BE2C (cell line): ENCODE measurements around the gene DHCR7.

Source experiments
- DNase-seq: peaks from one replicate; pipeline ENCODE4 v3.0.0-alpha.2; 2020
- H3K27me3 ChIP-seq: fragments of 250-450 bp; sonication (Bioruptor Pico); 2 replicates; pipeline ENCODE4 v1.5.1; 2020; ENCODE audit warnings: mild to moderate bottlenecking
- H3K36me3 ChIP-seq: fragments of 250-450 bp; sonication (Bioruptor Pico); 2 replicates; pipeline ENCODE4 v1.5.1; 2020; ENCODE audit warnings: mild to moderate bottlenecking
- H3K4me1 ChIP-seq: fragments of 250-450 bp; sonication (Bioruptor Pico); 2 replicates; pipeline ENCODE4 v1.5.1; 2020
- H3K4me3 ChIP-seq: 2 replicates; pipeline ENCODE4 v1.5.1; 2011; ENCODE audit warnings: low read depth, low read length
- H3K9me3 ChIP-seq: fragments of 250-450 bp; sonication (Bioruptor Pico); 2 replicates; pipeline ENCODE4 v1.5.1; 2020
- CTCF ChIP-seq: IDR thresholded peaks from 2 replicates; pipeline ENCODE4 v1.5.1; 2012; ENCODE audit warnings: mild to moderate bottlenecking, low read depth, low read length

DHCR7 gene

GRCh38 chr11:71490731-71491390 lies 42.7 kb upstream of the DHCR7 start:
- no peak for TF ChIP-seq CTCF

GRCh38 chr11:71490044-71490730 lies 42.0 kb upstream of the DHCR7 start:
- H3K4me3 ChIP-seq, result no peak overlapping the region
- TF ChIP-seq CTCF, result no peak
- no peaks in the 10 kb centered on the region for H3K9me3 ChIP-seq
- H3K4me1 ChIP-seq, result peaks cover 8% of the 10 kb centered on the region; the same call in 1 of the 2 replicates
- H3K27me3 ChIP-seq, result no peaks in the 10 kb centered on the region
- no peak for DNase-seq
- H3K36me3 ChIP-seq, result no peaks in the 10 kb centered on the region

More at GRCh38 chr11:71490731-71491390, 42.7 kb upstream of the DHCR7 start:
- H3K36me3 ChIP-seq, result no peaks in the 10 kb centered on the region
- DNase-seq, result no peak
- H3K4me3 ChIP-seq, result no peak overlapping the region
- H3K4me1 ChIP-seq, result peaks cover 8% of the 10 kb centered on the region; the same call in 1 of the 2 replicates
- no peaks in the 10 kb centered on the region for H3K27me3 ChIP-seq
- no peaks in the 10 kb centered on the region for H3K9me3 ChIP-seq

GRCh38 chr11:71489311-71490043 lies 41.3 kb upstream of the DHCR7 start:
- Histone ChIP-seq H3K36me3 (no peaks in the 10 kb centered on the region), H3K4me1 (peaks cover 8% of the 10 kb centered on the region; the same call in 1 of the 2 replicates), H3K27me3 (no peaks in the 10 kb centered on the region), H3K9me3 (no peaks in the 10 kb centered on the region), H3K4me3 (no peak overlapping the region)
- TF ChIP-seq CTCF, result no peak
- DNase-seq, result no peak

- no peaks in the 10 kb centered on the region for H3K27me3 ChIP-seq
- DNase-seq, result no peak
- peaks cover 8% of the 10 kb centered on the region; the same call in 1 of the 2 replicates for H3K4me1 ChIP-seq
- no peak for TF ChIP-seq CTCF
- H3K4me3 ChIP-seq, result no peak overlapping the region
- H3K9me3 ChIP-seq, result no peaks in the 10 kb centered on the region
- H3K36me3 ChIP-seq, result no peaks in the 10 kb centered on the region
Observed at GRCh38 chr11:71488681-71489270, 40.6 kb upstream of the DHCR7 start.

- no peaks in the 10 kb centered on the region for H3K36me3 ChIP-seq
- TF ChIP-seq CTCF, result no peak
- no peaks in the 10 kb centered on the region for H3K9me3 ChIP-seq
- H3K4me1 ChIP-seq, result peaks cover 8% of the 10 kb centered on the region; the same call in 1 of the 2 replicates
- H3K4me3 ChIP-seq, result no peak overlapping the region
- H3K27me3 ChIP-seq, result no peaks in the 10 kb centered on the region
- DNase-seq, result no peak
Observed at GRCh38 chr11:71486320-71486719, 38.1 kb upstream of the DHCR7 start.
